Natural killer cell (primary cell): ENCODE measurements around the gene RAD51B. TPM values are rescaled to one million over a fixed set of nuclear protein-coding genes. Genes with fewer than 3 reads are reported as not detected.

ENCODE experiments used
- ATAC-seq, 3 donors: fragments of 150-1000 bp in 2 of 3; fragments of 200-7000 bp in 1 of 3; cut with Tn5 transposase; 1 replicate in 1 of 3; 2 replicates in 2 of 3; pipeline ENCODE4 v1.10.0; 2021; ENCODE audit warnings: mild to moderate bottlenecking in 2 of 3, moderate library complexity in 2 of 3
- DNase-seq, 2 donors: peaks; one replicate each; pipeline versions ENCODE4 v3.0.0 to v3.0.0-alpha.2; 2013 to 2021; ENCODE audit warnings: mixed read lengths in 1 of 2
- H3K27ac ChIP-seq: one replicate; pipeline ENCODE4 v1.5.1; 2013; ENCODE audit warnings: mild to moderate bottlenecking, low read length
- H3K27me3 ChIP-seq: one replicate; pipeline ENCODE4 v1.6.1; 2013; ENCODE audit warnings: low read length; ENCODE audit not compliant: control insufficient read depth, insufficient read depth
- H3K36me3 ChIP-seq: one replicate; pipeline ENCODE4 v1.6.1; 2013; ENCODE audit warnings: low read length; ENCODE audit not compliant: control insufficient read depth, insufficient read depth
- H3K4me1 ChIP-seq: one replicate; pipeline ENCODE4 v1.6.1; 2013; ENCODE audit warnings: low read length; ENCODE audit not compliant: control insufficient read depth, insufficient read depth
- H3K4me3 ChIP-seq: one replicate; pipeline ENCODE4 v1.5.1; 2013; ENCODE audit warnings: low read length
- H3K9me3 ChIP-seq: one replicate; pipeline ENCODE4 v1.6.1; 2013; ENCODE audit warnings: low read length; ENCODE audit not compliant: control insufficient read depth, insufficient read depth
- H3K27ac Mint-ChIP-seq, 2 donors: one replicate each; pipeline ENCODE4 v1.8.0; 2022; ENCODE audit warnings: mild to moderate bottlenecking in 2 of 2, mixed read lengths in 2 of 2, moderate library complexity in 1 of 2
- H3K27me3 Mint-ChIP-seq, 2 donors: one replicate each; pipeline ENCODE4 v1.8.0; 2022; ENCODE audit warnings: low read depth in 2 of 2, mixed read lengths in 2 of 2
- H3K36me3 Mint-ChIP-seq: one replicate; pipeline ENCODE4 v1.8.0; 2022; ENCODE audit warnings: mixed read lengths
- H3K4me1 Mint-ChIP-seq, 2 donors: one replicate each; pipeline ENCODE4 v1.8.0; 2022; ENCODE audit warnings: mixed read lengths in 2 of 2
- H3K4me3 Mint-ChIP-seq: one replicate; pipeline ENCODE4 v1.8.0; 2022; ENCODE audit warnings: mild to moderate bottlenecking, moderate library complexity, mixed read lengths
- H3K9me3 Mint-ChIP-seq, 2 donors: one replicate each; pipeline ENCODE4 v1.8.0; 2022; ENCODE audit warnings: mixed read lengths in 2 of 2
- WGBS: methylation state at CpG from one replicate; pipeline ENCODE4 v1.1.7; 2013; ENCODE audit warnings: missing lambda C conversion rate; ENCODE audit not compliant: insufficient coverage; 5-methylcytosine and 5-hydroxymethylcytosine counted together
- intact Hi-C: fragments of 100-400 bp; cut with micrococcal nuclease; formaldehyde crosslinking; loops from one replicate; pipeline ENCODE4 v1.14.2; 2022
- total RNA-seq, 4 donors: library from RNA; stranded (reverse); fragments of 120-200 nt in 1 of 4; gene quantifications; one replicate each; pipeline versions ENCODE4 v1.2.3 to v1.2.4, GENCODE V29; 2013 to 2022
- TF ChIP-seq, protein P1 (sequence below): fragments of 200-600 bp; IDR thresholded peaks from one replicate; pipeline ENCODE4 v1.8.0; 2022; ENCODE audit warnings: antibody characterized with exemption

Gene RAD51B
- total RNA-seq, 3 donors from 2014 or later (not counting 1 experiment from before 2014, with no cell fraction given), result 28.1 to 37.6 (median 28.6) TPM

DNA sequence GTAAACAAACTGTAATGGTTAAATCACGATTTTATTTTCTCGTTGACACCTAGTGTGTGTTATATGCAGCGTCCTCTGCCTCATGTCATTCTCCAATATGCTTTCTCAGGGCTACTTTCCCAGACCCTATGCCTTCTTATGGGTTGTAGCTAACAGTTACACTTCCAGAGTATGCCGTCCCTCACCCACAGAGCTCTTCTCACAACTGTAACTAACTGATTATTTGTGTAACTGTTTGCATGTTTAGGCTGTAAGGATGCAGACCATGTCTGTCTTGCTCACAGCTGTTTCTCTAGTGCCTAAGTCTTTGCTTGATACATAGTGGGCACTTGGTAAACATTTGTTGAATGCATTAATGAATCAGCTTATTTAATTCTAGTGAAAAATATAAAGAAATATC is 555.8 kb downstream of the RAD51B start:
- Mint-ChIP-seq H3K4me1 (peaks cover 44 to 46% of the 10 kb centered on the region in 2 donors), H3K4me3 (no peak overlapping the region), H3K9me3 (no peaks in the 10 kb centered on the region), H3K27me3 (no peaks in the 10 kb centered on the region), H3K27ac (no peak overlapping the region), H3K36me3 (no peaks in the 10 kb centered on the region)
- WGBS, result 95% methylated on average over 3 of the region's 4 CpGs
- no peaks in the 10 kb centered on the region for H3K36me3 ChIP-seq
- DNase-seq, result no peak
- peaks cover 8% of the 10 kb centered on the region for H3K4me1 ChIP-seq
- no peak for ATAC-seq
- no peak overlapping the region for H3K4me3 ChIP-seq
- H3K27ac ChIP-seq, result no peak overlapping the region
- H3K9me3 ChIP-seq, result no peaks in the 10 kb centered on the region
- no peaks in the 10 kb centered on the region for H3K27me3 ChIP-seq
- intact Hi-C loops, result loop anchor here (5.0 kb wide), 1 partner anchor 88 kb away; no protein-coding TSS in a partner anchor
- TF ChIP-seq, protein P1, sequence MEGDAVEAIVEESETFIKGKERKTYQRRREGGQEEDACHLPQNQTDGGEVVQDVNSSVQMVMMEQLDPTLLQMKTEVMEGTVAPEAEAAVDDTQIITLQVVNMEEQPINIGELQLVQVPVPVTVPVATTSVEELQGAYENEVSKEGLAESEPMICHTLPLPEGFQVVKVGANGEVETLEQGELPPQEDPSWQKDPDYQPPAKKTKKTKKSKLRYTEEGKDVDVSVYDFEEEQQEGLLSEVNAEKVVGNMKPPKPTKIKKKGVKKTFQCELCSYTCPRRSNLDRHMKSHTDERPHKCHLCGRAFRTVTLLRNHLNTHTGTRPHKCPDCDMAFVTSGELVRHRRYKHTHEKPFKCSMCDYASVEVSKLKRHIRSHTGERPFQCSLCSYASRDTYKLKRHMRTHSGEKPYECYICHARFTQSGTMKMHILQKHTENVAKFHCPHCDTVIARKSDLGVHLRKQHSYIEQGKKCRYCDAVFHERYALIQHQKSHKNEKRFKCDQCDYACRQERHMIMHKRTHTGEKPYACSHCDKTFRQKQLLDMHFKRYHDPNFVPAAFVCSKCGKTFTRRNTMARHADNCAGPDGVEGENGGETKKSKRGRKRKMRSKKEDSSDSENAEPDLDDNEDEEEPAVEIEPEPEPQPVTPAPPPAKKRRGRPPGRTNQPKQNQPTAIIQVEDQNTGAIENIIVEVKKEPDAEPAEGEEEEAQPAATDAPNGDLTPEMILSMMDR, result no peak

DNA sequence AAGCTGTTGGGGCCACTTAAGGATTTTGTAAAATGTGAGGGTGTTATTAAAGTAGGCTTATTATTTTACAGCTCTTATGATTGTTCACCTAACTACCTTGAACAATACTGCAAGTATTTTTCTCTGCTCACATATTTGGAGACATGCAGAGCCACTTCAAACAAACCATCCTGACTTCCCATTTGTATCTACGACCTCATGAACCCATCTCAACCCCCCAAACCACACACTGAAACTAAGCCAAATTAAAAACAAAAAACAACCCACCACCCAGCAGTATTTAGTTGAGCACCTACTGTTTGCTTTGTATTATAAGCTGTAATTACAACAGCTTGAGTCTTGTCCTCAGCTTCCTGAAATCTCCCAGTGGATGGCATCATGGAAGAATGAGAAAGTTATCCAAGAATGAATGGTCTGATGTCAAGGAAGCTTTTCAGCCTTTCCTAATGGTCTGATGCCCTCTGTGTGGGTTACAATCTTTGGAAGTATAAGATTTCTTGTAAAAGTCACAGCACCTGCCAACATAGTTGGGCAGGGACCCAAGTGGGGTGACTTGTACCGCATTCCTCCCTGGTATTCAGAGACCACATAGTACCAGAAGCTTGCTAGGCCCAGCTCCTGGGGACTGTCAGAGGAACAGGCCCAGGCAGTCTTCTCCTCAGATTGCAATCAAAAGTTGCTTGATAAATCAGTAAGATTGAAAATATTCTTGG is 556.6 kb downstream of the RAD51B start:
- Histone ChIP-seq H3K4me3 (no peak overlapping the region), H3K27ac (no peak overlapping the region), H3K9me3 (no peaks in the 10 kb centered on the region), H3K27me3 (no peaks in the 10 kb centered on the region), H3K4me1 (peaks cover 11% of the 10 kb centered on the region), H3K36me3 (no peaks in the 10 kb centered on the region)
- H3K9me3 Mint-ChIP-seq, result no peaks in the 10 kb centered on the region
- WGBS, result 56% methylated on average over 2 of the region's 2 CpGs
- peaks cover 44 to 46% of the 10 kb centered on the region in 2 donors for H3K4me1 Mint-ChIP-seq
- ATAC-seq (no peak), DNase-seq (peak in 1 of 2 donors; percentile 20)
- intact Hi-C loops, result loop anchor here (5.0 kb wide), 1 partner anchor 89 kb away; no protein-coding TSS in a partner anchor
- TF ChIP-seq, protein P1, result no peak
- H3K36me3 Mint-ChIP-seq, result no peaks in the 10 kb centered on the region
- no peaks in the 10 kb centered on the region for H3K27me3 Mint-ChIP-seq
- no peak overlapping the region for H3K27ac Mint-ChIP-seq
- no peak overlapping the region for H3K4me3 Mint-ChIP-seq

DNA sequence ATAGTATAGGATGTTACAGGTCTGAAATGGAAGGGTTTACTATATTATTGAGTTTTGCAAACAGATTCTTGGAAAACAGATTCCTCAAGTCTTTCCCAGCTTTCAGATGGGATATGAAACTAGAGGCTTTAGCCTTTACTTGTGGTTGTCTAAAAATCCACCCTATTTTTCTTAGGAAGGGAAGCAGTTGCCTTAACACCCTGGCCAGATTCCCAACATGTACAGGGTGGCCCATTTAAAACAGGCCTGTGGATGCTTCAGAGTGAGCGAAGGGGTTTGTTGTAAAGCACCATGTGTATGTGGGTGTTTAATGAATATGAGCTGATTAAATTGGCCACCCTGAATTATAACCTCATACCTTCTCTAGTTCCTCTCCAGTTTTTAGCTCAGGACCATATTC is 557.4 kb downstream of the RAD51B start:
- Histone ChIP-seq H3K27me3 (no peaks in the 10 kb centered on the region), H3K4me1 (peaks cover 11% of the 10 kb centered on the region), H3K27ac (peak overlapping the region; percentile 52), H3K9me3 (no peaks in the 10 kb centered on the region), H3K4me3 (no peak overlapping the region), H3K36me3 (no peaks in the 10 kb centered on the region)
- H3K27me3 Mint-ChIP-seq, result no peaks in the 10 kb centered on the region
- H3K36me3 Mint-ChIP-seq, result no peaks in the 10 kb centered on the region
- H3K9me3 Mint-ChIP-seq, result no peaks in the 10 kb centered on the region
- intact Hi-C loops, result loop anchor here (5.0 kb wide), 1 partner anchor 90 kb away; no protein-coding TSS in a partner anchor
- TF ChIP-seq, protein P1, result no peak
- WGBS, result no CpG with 5 or more reads among the region's 1 CpG
- H3K4me3 Mint-ChIP-seq, result peak overlapping the region; percentile 50
- DNase-seq (no peak), ATAC-seq (no peak)
- peak overlapping the region; percentile 65 to 70 for H3K27ac Mint-ChIP-seq
- H3K4me1 Mint-ChIP-seq, result peaks cover 44 to 46% of the 10 kb centered on the region in 2 donors
